Sigmoid colon (tissue), 4 donors: ENCODE data around the gene CARMIL1.
"Not testable (repeated sequence)": the region's sequence is repeated elsewhere in the genome, so short reads cannot be mapped to it uniquely, and the experiment has no call there.

Source experiments
- EP300 ChIP-seq, 4 donors: sonication (generic); formaldehyde crosslinking; IDR thresholded peaks; one replicate each; pipeline ENCODE4 v1.6.1; 2017; ENCODE audit warnings: antibody characterized with exemption in 4 of 4
- POLR2A ChIP-seq, 2 donors: fragments of 450-650 bp; IDR thresholded peaks; one replicate each; pipeline ENCODE4 v1.6.1; 2016; ENCODE audit warnings: antibody characterized with exemption in 2 of 2, mild to moderate bottlenecking in 2 of 2, moderate library complexity in 2 of 2
- POLR2AphosphoS5 ChIP-seq, 4 donors: sonication (generic); formaldehyde crosslinking; IDR thresholded peaks; one replicate each; pipeline ENCODE4 v1.6.1; 2017; ENCODE audit warnings: antibody characterized with exemption in 4 of 4
- TF ChIP-seq, protein P1 (sequence below), 4 experiments: fragments of 450-650 bp in 3 of 4; fragments of 200-600 bp in 1 of 4; IDR thresholded peaks; one replicate each; pipeline ENCODE4 v1.5.1; 2016 to 2019; ENCODE audit warnings: antibody characterized with exemption in 4 of 4, mild to moderate bottlenecking in 3 of 4, moderate library complexity in 2 of 4

- TF ChIP-seq, protein P1, sequence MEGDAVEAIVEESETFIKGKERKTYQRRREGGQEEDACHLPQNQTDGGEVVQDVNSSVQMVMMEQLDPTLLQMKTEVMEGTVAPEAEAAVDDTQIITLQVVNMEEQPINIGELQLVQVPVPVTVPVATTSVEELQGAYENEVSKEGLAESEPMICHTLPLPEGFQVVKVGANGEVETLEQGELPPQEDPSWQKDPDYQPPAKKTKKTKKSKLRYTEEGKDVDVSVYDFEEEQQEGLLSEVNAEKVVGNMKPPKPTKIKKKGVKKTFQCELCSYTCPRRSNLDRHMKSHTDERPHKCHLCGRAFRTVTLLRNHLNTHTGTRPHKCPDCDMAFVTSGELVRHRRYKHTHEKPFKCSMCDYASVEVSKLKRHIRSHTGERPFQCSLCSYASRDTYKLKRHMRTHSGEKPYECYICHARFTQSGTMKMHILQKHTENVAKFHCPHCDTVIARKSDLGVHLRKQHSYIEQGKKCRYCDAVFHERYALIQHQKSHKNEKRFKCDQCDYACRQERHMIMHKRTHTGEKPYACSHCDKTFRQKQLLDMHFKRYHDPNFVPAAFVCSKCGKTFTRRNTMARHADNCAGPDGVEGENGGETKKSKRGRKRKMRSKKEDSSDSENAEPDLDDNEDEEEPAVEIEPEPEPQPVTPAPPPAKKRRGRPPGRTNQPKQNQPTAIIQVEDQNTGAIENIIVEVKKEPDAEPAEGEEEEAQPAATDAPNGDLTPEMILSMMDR (IDR thresholded peaks at IDR 0.05): not testable (repeated sequence)
- not testable (repeated sequence) for TF ChIP-seq EP300, POLR2AphosphoS5, POLR2A (IDR thresholded peaks at IDR 0.05)
Observed at GRCh38 chr6:25586119-25586518, 306.9 kb downstream of the CARMIL1 start.
